HCT116 (cell line): ENCODE results near the gene NOTCH1. TPM values are rescaled to one million over a fixed set of nuclear protein-coding genes. Genes with fewer than 3 reads are reported as not detected.
A peak's percentile ranks its signal among the peaks of the same experiment; 100 is the strongest.

ENCODE experiments used
- ATAC-seq: fragments of 200-7000 bp; cut with Tn5 transposase; 2 replicates; pipeline ENCODE4 v1.9.1; 2020; ENCODE audit warnings: mild to moderate bottlenecking, moderate library complexity
- BruUV-seq: library from RNA; stranded (reverse); fragments of 400-500 nt; replicated peaks from 2 replicates; lab custom pipeline; 2021; lab: Mats Ljungman, UMichigan
- CTCF ChIA-PET: fragments of 300-600 bp; sonication (Branson Sonifier 250); formaldehyde crosslinking; loops from one replicate; lab custom pipeline; 2021; ENCODE audit warnings: antibody characterized with exemption; lab: Charles Lee
- POLR2A ChIA-PET: fragments of 300-600, 350-600 bp; sonication (Branson Sonifier 250); formaldehyde crosslinking; loops from one replicate; lab custom pipeline; 2021; ENCODE audit warnings: antibody characterized with exemption; lab: Charles Lee
- RAD21 ChIA-PET, 2 experiments: fragments of 300-600 bp; sonication (Branson Sonifier 250); formaldehyde crosslinking; loops; one replicate each; lab custom pipeline; 2023; ENCODE audit warnings: low total read pairs in 2 of 2; ENCODE audit not compliant: uncharacterized antibody in 2 of 2, unreplicated experiment in 2 of 2, low non-redundant PET in 1 of 2; lab: Charles Lee
- DNase-seq: peaks from one replicate; pipeline ENCODE4 v3.0.0-alpha.2; 2010; ENCODE audit warnings: low read depth, low spot score
- H2AFZ ChIP-seq: fragments of 200-600 bp; shearing (Covaris generic), sonication (generic); 2 replicates; pipeline ENCODE4 v1.6.1; 2017; ENCODE audit warnings: low read depth, mixed run types, mixed read lengths, antibody characterized with exemption, low read length; ENCODE audit not compliant: poor library complexity, severe bottlenecking
- H3K27ac ChIP-seq: 2 replicates; pipeline ENCODE4 v1.5.1; 2012; ENCODE audit warnings: low read depth, low read length
- H3K27me3 ChIP-seq: fragments of 200-600 bp; sonication (generic); 2 replicates; pipeline ENCODE4 v1.6.1; 2016; ENCODE audit warnings: mixed run types, low read length, mixed read lengths; ENCODE audit not compliant: insufficient read depth
- H3K36me3 ChIP-seq, 2 experiments: fragments of 200-500 bp in 1 of 2; fragments of 200-600 bp in 1 of 2; sonication (Bioruptor generic) in 1 of 2; sonication (generic) in 1 of 2; 2 replicates each; pipeline versions ENCODE4 v1.5.1 to v1.6.1; 2014 to 2016; ENCODE audit warnings: low read length in 2 of 2, inconsistent platforms in 1 of 2, mixed read lengths in 1 of 2, mixed run types in 1 of 2; ENCODE audit not compliant: insufficient read depth in 2 of 2, control insufficient read depth in 1 of 2
- H3K4me1 ChIP-seq, 2 experiments: fragments of 200-600 bp in 1 of 2; sonication (generic) in 1 of 2; 2 replicates each; pipeline versions ENCODE4 v1.5.1 to v1.6.1; 2012 to 2017; ENCODE audit warnings: low read length in 2 of 2, inconsistent platforms in 1 of 2, mild to moderate bottlenecking in 1 of 2, mixed read lengths in 1 of 2, mixed run types in 1 of 2, moderate library complexity in 1 of 2; ENCODE audit not compliant: insufficient read depth in 2 of 2, control insufficient read depth in 1 of 2
- H3K4me2 ChIP-seq: fragments of 200-600 bp; sonication (generic); 2 replicates; pipeline ENCODE4 v1.6.1; 2017; ENCODE audit warnings: mixed run types, low read length, mixed read lengths
- H3K4me3 ChIP-seq, 2 experiments: fragments of 200-600 bp in 1 of 2; sonication (generic) in 1 of 2; replicated peaks in 1 of 2; 2 replicates each; pipeline ENCODE4 v1.5.1; 2011 to 2016; ENCODE audit warnings: low read length in 2 of 2, control low read depth in 1 of 2, low read depth in 1 of 2, mild to moderate bottlenecking in 1 of 2, mixed read lengths in 1 of 2, mixed run types in 1 of 2
- H3K79me2 ChIP-seq: fragments of 200-600 bp; sonication (generic); 2 replicates; pipeline ENCODE4 v1.6.1; 2017; ENCODE audit warnings: mild to moderate bottlenecking, mixed run types, low read length, moderate library complexity, mixed read lengths; ENCODE audit not compliant: insufficient read depth
- H3K9ac ChIP-seq: fragments of 200-600 bp; sonication (generic); 2 replicates; pipeline ENCODE4 v1.6.1; 2016; ENCODE audit warnings: low read length, mixed read lengths
- H3K9me2 ChIP-seq: fragments of 200-600 bp; sonication (generic), shearing (Covaris generic); 2 replicates; pipeline ENCODE4 v1.6.1; 2017; ENCODE audit warnings: mixed run types, mild to moderate bottlenecking, moderate library complexity; ENCODE audit not compliant: insufficient read depth
- H3K9me3 ChIP-seq, 2 experiments: fragments of 200-500 bp in 1 of 2; fragments of 200-600 bp in 1 of 2; sonication (Bioruptor generic) in 1 of 2; sonication (generic) in 1 of 2; 2 replicates each; pipeline ENCODE4 v1.6.1; 2014 to 2017; ENCODE audit warnings: low read length in 2 of 2, mixed read lengths in 2 of 2, inconsistent platforms in 1 of 2, low read depth in 1 of 2, mild to moderate bottlenecking in 1 of 2, mixed run types in 1 of 2, moderate library complexity in 1 of 2; ENCODE audit not compliant: control insufficient read depth in 1 of 2, insufficient read depth in 1 of 2
- H4K20me1 ChIP-seq: fragments of 200-600 bp; sonication (generic), shearing (Covaris generic); 2 replicates; pipeline ENCODE4 v1.6.1; 2017; ENCODE audit warnings: mixed run types, mild to moderate bottlenecking, moderate library complexity; ENCODE audit not compliant: insufficient read depth
- EGR1 ChIP-seq: IDR thresholded peaks from 2 replicates; pipeline ENCODE4 v1.6.1; 2012; ENCODE audit warnings: low read depth
- ELF1 ChIP-seq: IDR thresholded peaks from 2 replicates; pipeline ENCODE4 v1.6.1; 2012; ENCODE audit warnings: low read depth, borderline replicate concordance
- EZH2 ChIP-seq: fragments of 200-600 bp; sonication (generic); IDR thresholded peaks from 2 replicates; pipeline ENCODE4 v1.6.1; 2017; ENCODE audit warnings: antibody characterized with exemption, mixed run types
- EZH2phosphoT487 ChIP-seq: fragments of 200-600 bp; IDR thresholded peaks from 2 replicates; pipeline ENCODE4 v1.6.1; 2018; ENCODE audit warnings: antibody characterized with exemption, borderline replicate concordance
- MAX ChIP-seq: IDR thresholded peaks from 2 replicates; pipeline ENCODE4 v1.6.1; 2012
- RAD21 ChIP-seq: IDR thresholded peaks from 2 replicates; pipeline ENCODE4 v1.6.1; 2012; ENCODE audit warnings: low read depth, mild to moderate bottlenecking
- SIN3A ChIP-seq: IDR thresholded peaks from 2 replicates; pipeline ENCODE4 v1.6.1; 2012; ENCODE audit warnings: low read depth
- SRF ChIP-seq: IDR thresholded peaks from 2 replicates; pipeline ENCODE4 v1.6.1; 2012; ENCODE audit warnings: low read depth
- YY1 ChIP-seq: IDR thresholded peaks from 2 replicates; pipeline ENCODE4 v1.6.1; 2011; ENCODE audit warnings: low read length, low read depth, moderate library complexity, mild to moderate bottlenecking; ENCODE audit not compliant: insufficient replicate concordance; ENCODE audit errors: extremely low read depth
- intact Hi-C: fragments of 100-400 bp; cut with micrococcal nuclease; formaldehyde crosslinking; loops from 2 replicates; pipeline ENCODE4 v1.10.0; 2022
- total RNA-seq: library from RNA; stranded (reverse); gene quantifications from one replicate; pipeline ENCODE4 v1.2.1, GENCODE V29; 2021; ENCODE audit not compliant: unreplicated experiment

Gene NOTCH1
- total RNA-seq, 1 experiment from 2014 or later: 36.2 TPM

GRCh38 chr9:136568288-136569081, 22.6 kb upstream of the NOTCH1 start:
- Histone ChIP-seq H3K9me2 (no peaks in the 10 kb centered on the region), H3K4me2 (peak overlapping the region; percentile 72), H4K20me1 (no peaks in the 10 kb centered on the region), H3K9ac (peak overlapping the region; percentile 68), H3K4me1 (peaks cover 16 to 44% of the 10 kb centered on the region in 2 experiments), H2AFZ (peak overlapping the region; percentile 70), H3K36me3 (no peaks in the 10 kb centered on the region), H3K9me3 (no peaks in the 10 kb centered on the region), H3K27ac (peak overlapping the region; percentile 83), H3K4me3 (peak overlapping the region; percentile 6 to 40; a peak in 3 of 4 replicates), H3K27me3 (no peaks in the 10 kb centered on the region), H3K79me2 (no peaks in the 10 kb centered on the region)
- RAD21 ChIA-PET: interaction anchor here in 1 of 2 experiments (0.6 kb wide), 1 partner anchor 10 kb away, joined by 5 read pairs; no protein-coding TSS in a partner anchor
- CTCF ChIA-PET: no interaction called here
- TF ChIP-seq ELF1: no peak
- TF ChIP-seq SRF: no peak
- TF ChIP-seq EGR1: no peak
- TF ChIP-seq MAX: no peak
- TF ChIP-seq EZH2phosphoT487: no peak
- TF ChIP-seq RAD21: no peak
- TF ChIP-seq EZH2: no peak
- TF ChIP-seq SIN3A: no peak
- no peak for TF ChIP-seq YY1
- intact Hi-C loops: no loop called here
- BruUV-seq: no TSS peak
- POLR2A ChIA-PET: interaction anchor here (0.7 to 1.5 kb wide), 2 partner anchors 9 to 49 kb away, joined by 3 to 9 read pairs; no protein-coding TSS in a partner anchor
- DNase-seq: no peak
- ATAC-seq: peak; percentile 59
